Liver (tissue), 3 donors: ENCODE data around the gene TMEM145.

Experiments used
- JUND ChIP-seq, 2 donors: IDR thresholded peaks; 2 replicates each; pipeline ENCODE4 v1.6.1; 2016; ENCODE audit warnings: antibody characterized with exemption in 2 of 2
- SP1 ChIP-seq: IDR thresholded peaks from 2 replicates; pipeline ENCODE4 v1.6.1; 2018; ENCODE audit warnings: antibody characterized with exemption, mild to moderate bottlenecking
- TAF1 ChIP-seq: conservative IDR thresholded peaks from 2 replicates; pipeline ENCODE4 v1.6.1; 2016; ENCODE audit warnings: antibody characterized with exemption, mild to moderate bottlenecking
- TF ChIP-seq, protein P1 (sequence below): fragments of 150-350 bp; IDR thresholded peaks from 2 replicates; pipeline ENCODE4 v1.5.1; 2017; ENCODE audit warnings: improper control_type of control experiment, low read depth, low read length; ENCODE audit not compliant: missing input control
- donor health status: healthy.
- donor health status: healthy.

- TF ChIP-seq, protein P1, sequence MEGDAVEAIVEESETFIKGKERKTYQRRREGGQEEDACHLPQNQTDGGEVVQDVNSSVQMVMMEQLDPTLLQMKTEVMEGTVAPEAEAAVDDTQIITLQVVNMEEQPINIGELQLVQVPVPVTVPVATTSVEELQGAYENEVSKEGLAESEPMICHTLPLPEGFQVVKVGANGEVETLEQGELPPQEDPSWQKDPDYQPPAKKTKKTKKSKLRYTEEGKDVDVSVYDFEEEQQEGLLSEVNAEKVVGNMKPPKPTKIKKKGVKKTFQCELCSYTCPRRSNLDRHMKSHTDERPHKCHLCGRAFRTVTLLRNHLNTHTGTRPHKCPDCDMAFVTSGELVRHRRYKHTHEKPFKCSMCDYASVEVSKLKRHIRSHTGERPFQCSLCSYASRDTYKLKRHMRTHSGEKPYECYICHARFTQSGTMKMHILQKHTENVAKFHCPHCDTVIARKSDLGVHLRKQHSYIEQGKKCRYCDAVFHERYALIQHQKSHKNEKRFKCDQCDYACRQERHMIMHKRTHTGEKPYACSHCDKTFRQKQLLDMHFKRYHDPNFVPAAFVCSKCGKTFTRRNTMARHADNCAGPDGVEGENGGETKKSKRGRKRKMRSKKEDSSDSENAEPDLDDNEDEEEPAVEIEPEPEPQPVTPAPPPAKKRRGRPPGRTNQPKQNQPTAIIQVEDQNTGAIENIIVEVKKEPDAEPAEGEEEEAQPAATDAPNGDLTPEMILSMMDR, result no peak
- no peak for TF ChIP-seq TAF1
- no peak for TF ChIP-seq JUND (IDR thresholded peaks at IDR 0.05)
- no peak for TF ChIP-seq SP1
These were observed 40.4 kb downstream of the TMEM145 start for GRCh38 chr19:42353341-42354015.
